Endodermal cell (in vitro differentiated cells): ENCODE results near the gene LRRC7. TPM values are rescaled to one million over a fixed set of nuclear protein-coding genes. Genes with fewer than 3 reads are reported as not detected.

Source experiments
- DNase-seq: peaks from one replicate; pipeline ENCODE4 v3.0.0-alpha.2; 2017
- H3K27ac ChIP-seq: 2 replicates; pipeline ENCODE4 v1.5.1; 2013; ENCODE audit warnings: mild to moderate bottlenecking, low read depth, low read length, moderate library complexity
- H3K27me3 ChIP-seq: 2 replicates; pipeline ENCODE4 v1.6.1; 2013; ENCODE audit warnings: mild to moderate bottlenecking, low read length, moderate library complexity; ENCODE audit not compliant: insufficient read depth, control insufficient read depth, poor library complexity, severe bottlenecking
- H3K36me3 ChIP-seq: 2 replicates; pipeline ENCODE4 v1.7.0; 2013; ENCODE audit warnings: mild to moderate bottlenecking, low read length, moderate library complexity; ENCODE audit not compliant: control insufficient read depth, insufficient read depth
- H3K4me1 ChIP-seq: one replicate; pipeline ENCODE4 v1.7.0; 2013; ENCODE audit warnings: low read length; ENCODE audit not compliant: control insufficient read depth, insufficient read depth
- H3K4me3 ChIP-seq: 2 replicates; pipeline ENCODE4 v1.5.1; 2013; ENCODE audit warnings: mild to moderate bottlenecking, low read length, moderate library complexity
- H3K9ac ChIP-seq: 2 replicates; pipeline ENCODE4 v1.6.1; 2013; ENCODE audit warnings: mild to moderate bottlenecking, low read length, moderate library complexity; ENCODE audit not compliant: poor library complexity, severe bottlenecking; ENCODE audit errors: extremely low read depth
- H3K9me3 ChIP-seq: 2 replicates; pipeline ENCODE4 v1.6.1; 2013; ENCODE audit warnings: mild to moderate bottlenecking, low read length, moderate library complexity; ENCODE audit not compliant: control insufficient read depth
- H3K27ac Mint-ChIP-seq: 2 replicates; pipeline ENCODE4 v1.8.0; 2020; ENCODE audit warnings: mixed read lengths
- H3K27me3 Mint-ChIP-seq: 2 replicates; pipeline ENCODE4 v1.8.0; 2021; ENCODE audit warnings: mild to moderate bottlenecking, mixed read lengths; ENCODE audit not compliant: insufficient read depth
- H3K36me3 Mint-ChIP-seq: 2 replicates; pipeline ENCODE4 v1.8.0; 2020; ENCODE audit warnings: low read depth, mixed read lengths
- H3K4me1 Mint-ChIP-seq: 2 replicates; pipeline ENCODE4 v1.8.0; 2020; ENCODE audit warnings: mixed read lengths
- H3K4me3 Mint-ChIP-seq: 2 replicates; pipeline ENCODE4 v1.8.0; 2020; ENCODE audit warnings: mild to moderate bottlenecking, moderate library complexity, mixed read lengths
- H3K9me3 Mint-ChIP-seq: 2 replicates; pipeline ENCODE4 v1.8.0; 2020; ENCODE audit warnings: mild to moderate bottlenecking, mixed read lengths
- WGBS, 2 experiments: methylation state at CpG; one replicate each; pipeline versions ENCODE4 v1.1.5 to v1.1.7; 2013; ENCODE audit warnings: missing lambda C conversion rate in 2 of 2, mixed read lengths in 1 of 2; ENCODE audit not compliant: insufficient coverage in 1 of 2, insufficient read length in 1 of 2; 5-methylcytosine and 5-hydroxymethylcytosine counted together
- total RNA-seq, 2 donors: library from RNA; stranded (reverse); fragmentation: NEBNext Ultra II Directional in 1 of 2; extraction: Animal tissue kit (Norgen Biotek cat#: 25700) in 1 of 2; gene quantifications; 2 replicates in 1 of 2; 3 replicates in 1 of 2; pipeline ENCODE4 v1.2.1, GENCODE V29; 2021
- TF ChIP-seq, protein P1 (sequence below): fragments of 200-600 bp; sonication (generic); conservative IDR thresholded peaks from 2 replicates; pipeline ENCODE4 v1.5.0; 2021; ENCODE audit warnings: antibody characterized with exemption, mild to moderate bottlenecking

LRRC7 gene
- total RNA-seq, 2 donors from 2014 or later: 1.4 to 2.2 TPM

DNA sequence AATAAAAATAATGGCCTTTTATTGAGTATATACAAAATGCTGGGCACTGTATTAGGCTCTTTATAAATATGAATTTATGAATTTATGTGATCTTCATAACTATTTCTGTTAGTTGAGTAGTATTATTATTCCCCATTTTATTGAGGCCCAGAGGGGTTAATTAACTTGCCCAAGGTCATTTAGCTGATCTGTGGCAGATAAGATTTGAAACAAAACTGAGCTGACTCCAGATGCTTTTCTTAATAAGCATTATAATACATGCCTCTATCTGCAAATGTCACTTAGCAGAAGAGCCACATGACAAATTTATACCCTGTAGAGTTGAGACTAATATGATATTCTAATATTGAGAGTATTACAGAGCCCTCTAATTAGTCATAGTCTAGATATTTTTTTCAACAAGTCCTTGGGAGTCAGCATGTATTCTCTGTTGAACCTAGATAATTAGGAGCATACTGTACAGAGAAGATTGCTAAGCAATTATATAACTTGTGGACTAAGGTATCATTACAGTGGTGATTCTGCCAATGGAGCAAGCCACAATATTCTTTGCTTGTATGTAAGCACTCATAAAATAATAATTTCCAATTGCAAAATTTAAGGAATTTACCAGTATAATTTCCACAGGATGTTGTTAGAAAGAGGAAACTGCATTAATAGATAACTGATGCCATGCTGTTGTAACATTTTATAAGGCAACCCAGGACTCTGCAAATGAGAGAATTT is 525.7 kb downstream of the LRRC7 start:
- Mint-ChIP-seq H3K27me3 (no peaks in the 10 kb centered on the region), H3K27ac (no peak overlapping the region), H3K4me3 (no peak overlapping the region), H3K36me3 (no peaks in the 10 kb centered on the region), H3K9me3 (no peaks in the 10 kb centered on the region), H3K4me1 (no peaks in the 10 kb centered on the region)
- Histone ChIP-seq H3K9ac (no peak overlapping the region), H3K27me3 (no peaks in the 10 kb centered on the region), H3K4me3 (no peak overlapping the region), H3K9me3 (no peaks in the 10 kb centered on the region), H3K27ac (no peak overlapping the region), H3K36me3 (no peaks in the 10 kb centered on the region), H3K4me1 (no peaks in the 10 kb centered on the region)
- no peak for DNase-seq
- TF ChIP-seq, protein P1, sequence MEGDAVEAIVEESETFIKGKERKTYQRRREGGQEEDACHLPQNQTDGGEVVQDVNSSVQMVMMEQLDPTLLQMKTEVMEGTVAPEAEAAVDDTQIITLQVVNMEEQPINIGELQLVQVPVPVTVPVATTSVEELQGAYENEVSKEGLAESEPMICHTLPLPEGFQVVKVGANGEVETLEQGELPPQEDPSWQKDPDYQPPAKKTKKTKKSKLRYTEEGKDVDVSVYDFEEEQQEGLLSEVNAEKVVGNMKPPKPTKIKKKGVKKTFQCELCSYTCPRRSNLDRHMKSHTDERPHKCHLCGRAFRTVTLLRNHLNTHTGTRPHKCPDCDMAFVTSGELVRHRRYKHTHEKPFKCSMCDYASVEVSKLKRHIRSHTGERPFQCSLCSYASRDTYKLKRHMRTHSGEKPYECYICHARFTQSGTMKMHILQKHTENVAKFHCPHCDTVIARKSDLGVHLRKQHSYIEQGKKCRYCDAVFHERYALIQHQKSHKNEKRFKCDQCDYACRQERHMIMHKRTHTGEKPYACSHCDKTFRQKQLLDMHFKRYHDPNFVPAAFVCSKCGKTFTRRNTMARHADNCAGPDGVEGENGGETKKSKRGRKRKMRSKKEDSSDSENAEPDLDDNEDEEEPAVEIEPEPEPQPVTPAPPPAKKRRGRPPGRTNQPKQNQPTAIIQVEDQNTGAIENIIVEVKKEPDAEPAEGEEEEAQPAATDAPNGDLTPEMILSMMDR: no peak

DNA sequence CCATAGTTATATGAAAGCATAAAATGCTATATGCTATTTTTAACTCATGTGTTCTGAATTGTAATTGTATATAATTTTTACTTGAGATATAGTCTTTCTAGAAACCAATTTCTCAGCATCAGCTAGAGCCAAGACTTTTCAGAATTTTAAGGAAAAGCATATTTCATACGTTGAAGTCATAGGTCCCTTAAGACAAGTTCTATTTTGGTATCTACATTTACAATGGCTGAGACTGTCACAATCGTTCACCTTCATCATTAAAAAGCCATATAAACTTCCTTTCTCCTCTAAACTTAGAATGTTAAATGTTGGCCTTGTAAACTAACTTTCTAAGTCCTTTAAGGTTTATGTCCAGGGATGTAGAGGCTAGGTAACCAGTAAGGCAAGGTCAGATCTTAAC is 533.5 kb downstream of the LRRC7 start:
- H3K4me1 ChIP-seq: no peaks in the 10 kb centered on the region
- H3K27ac Mint-ChIP-seq: no peak overlapping the region
- no peak for DNase-seq
- no peaks in the 10 kb centered on the region for H3K27me3 Mint-ChIP-seq
- no peaks in the 10 kb centered on the region for H3K36me3 Mint-ChIP-seq
- no peak overlapping the region for H3K9ac ChIP-seq
- no peak overlapping the region for H3K4me3 ChIP-seq
- no peak overlapping the region for H3K27ac ChIP-seq
- TF ChIP-seq, protein P1: no peak
- no peaks in the 10 kb centered on the region for H3K36me3 ChIP-seq
- WGBS, 2 experiments: 94 to 100% methylated on average over 1 to 2 of the region's 2 CpGs
- H3K4me1 Mint-ChIP-seq: no peaks in the 10 kb centered on the region
- H3K9me3 Mint-ChIP-seq: no peaks in the 10 kb centered on the region
- no peak overlapping the region for H3K4me3 Mint-ChIP-seq
- H3K9me3 ChIP-seq: no peaks in the 10 kb centered on the region
- H3K27me3 ChIP-seq: no peaks in the 10 kb centered on the region

DNA sequence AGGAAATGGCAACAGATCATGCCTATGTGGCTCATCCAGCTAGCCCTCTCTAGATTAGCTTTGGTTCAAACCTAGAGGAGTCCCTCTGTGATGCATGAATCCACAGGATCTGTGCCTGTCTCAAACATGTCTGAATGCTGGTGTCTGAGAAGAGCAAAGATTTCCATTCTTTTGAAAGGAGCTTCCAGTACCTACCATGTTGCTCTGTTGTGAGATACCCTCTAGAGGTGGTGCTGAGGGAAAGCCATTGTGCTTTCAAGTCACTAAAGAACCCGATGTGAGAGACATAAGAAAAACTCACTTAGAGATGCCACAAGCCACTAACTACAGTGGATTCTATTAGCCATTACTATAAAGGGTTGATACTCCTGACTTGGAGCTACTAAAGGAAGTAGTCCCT is 534.1 kb downstream of the LRRC7 start:
- TF ChIP-seq, protein P1: peak; percentile 49
- H3K9me3 Mint-ChIP-seq: no peaks in the 10 kb centered on the region
- no peaks in the 10 kb centered on the region for H3K4me1 Mint-ChIP-seq
- H3K4me3 Mint-ChIP-seq: no peak overlapping the region
- 92% methylated on average over 1 of the region's 1 CpG; no CpG with 5 or more reads in 1 of the 2 experiments for WGBS, 2 experiments
- Histone ChIP-seq H3K9me3 (no peaks in the 10 kb centered on the region), H3K27ac (no peak overlapping the region), H3K9ac (no peak overlapping the region), H3K36me3 (no peaks in the 10 kb centered on the region), H3K4me1 (no peaks in the 10 kb centered on the region), H3K27me3 (no peaks in the 10 kb centered on the region), H3K4me3 (no peak overlapping the region)
- no peaks in the 10 kb centered on the region for H3K27me3 Mint-ChIP-seq
- H3K27ac Mint-ChIP-seq: no peak overlapping the region
- DNase-seq: no peak
- H3K36me3 Mint-ChIP-seq: no peaks in the 10 kb centered on the region
